Measurements from ENCODE around the gene GLCCI1. TPM values are rescaled to one million over a fixed set of nuclear protein-coding genes. Genes with fewer than 3 reads are reported as not detected.

The GLCCI1 gene
- total RNA-seq, 1 donor from 2014 or later, result 2.1 TPM

DNA sequence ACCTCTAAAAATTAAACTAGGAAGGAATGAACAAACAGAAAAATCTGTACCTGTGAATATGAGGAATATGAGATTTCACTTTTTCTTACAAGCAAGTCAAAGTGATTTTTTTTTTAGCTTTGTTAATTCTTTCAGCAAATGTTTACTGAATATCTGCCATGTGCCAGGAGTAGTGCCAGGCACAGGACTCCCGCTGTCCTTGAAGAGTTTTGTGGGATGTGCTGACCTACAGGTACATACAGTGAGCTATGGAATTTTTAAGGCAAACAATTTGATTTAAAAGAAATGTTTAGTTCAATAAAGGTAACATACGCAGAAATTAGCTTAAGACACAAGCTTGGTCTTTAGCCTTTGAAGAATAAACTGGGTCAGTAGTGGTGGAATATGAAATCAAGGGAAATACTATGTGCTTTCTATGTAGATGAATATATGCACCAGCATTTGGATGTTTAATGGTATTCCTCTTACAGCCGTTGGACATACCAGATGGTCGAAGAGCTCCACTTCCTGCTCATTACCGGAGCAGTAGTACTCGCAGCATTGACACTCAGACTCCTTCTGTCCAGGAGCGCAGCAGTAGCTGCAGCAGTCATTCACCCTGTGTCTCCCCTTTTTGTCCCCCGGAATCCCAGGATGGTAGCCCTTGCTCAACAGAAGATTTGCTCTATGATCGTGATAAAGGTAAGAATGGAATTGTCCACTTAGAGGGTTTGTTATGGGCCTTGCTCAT, 102.0 kb downstream of the GLCCI1 start:
- no peaks in the 10 kb centered on the region for H3K27me3 ChIP-seq (ENCODE audit: control insufficient read depth, insufficient read depth, low read length)
- no peak for FAIRE-seq
- TF ChIP-seq, protein P1, sequence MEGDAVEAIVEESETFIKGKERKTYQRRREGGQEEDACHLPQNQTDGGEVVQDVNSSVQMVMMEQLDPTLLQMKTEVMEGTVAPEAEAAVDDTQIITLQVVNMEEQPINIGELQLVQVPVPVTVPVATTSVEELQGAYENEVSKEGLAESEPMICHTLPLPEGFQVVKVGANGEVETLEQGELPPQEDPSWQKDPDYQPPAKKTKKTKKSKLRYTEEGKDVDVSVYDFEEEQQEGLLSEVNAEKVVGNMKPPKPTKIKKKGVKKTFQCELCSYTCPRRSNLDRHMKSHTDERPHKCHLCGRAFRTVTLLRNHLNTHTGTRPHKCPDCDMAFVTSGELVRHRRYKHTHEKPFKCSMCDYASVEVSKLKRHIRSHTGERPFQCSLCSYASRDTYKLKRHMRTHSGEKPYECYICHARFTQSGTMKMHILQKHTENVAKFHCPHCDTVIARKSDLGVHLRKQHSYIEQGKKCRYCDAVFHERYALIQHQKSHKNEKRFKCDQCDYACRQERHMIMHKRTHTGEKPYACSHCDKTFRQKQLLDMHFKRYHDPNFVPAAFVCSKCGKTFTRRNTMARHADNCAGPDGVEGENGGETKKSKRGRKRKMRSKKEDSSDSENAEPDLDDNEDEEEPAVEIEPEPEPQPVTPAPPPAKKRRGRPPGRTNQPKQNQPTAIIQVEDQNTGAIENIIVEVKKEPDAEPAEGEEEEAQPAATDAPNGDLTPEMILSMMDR (IDR thresholded peaks at IDR 0.05; ENCODE audit: insufficient read depth, low read length, severe bottlenecking), result no peak
- no peaks in the 10 kb centered on the region for H3K36me3 ChIP-seq (ENCODE audit: control insufficient read depth, insufficient read depth, low read length)
- H3K4me3 ChIP-seq (ENCODE audit: low read depth, low read length), result no peak overlapping the region
- DNase-seq (ENCODE audit: low read depth), result no peak

DNA sequence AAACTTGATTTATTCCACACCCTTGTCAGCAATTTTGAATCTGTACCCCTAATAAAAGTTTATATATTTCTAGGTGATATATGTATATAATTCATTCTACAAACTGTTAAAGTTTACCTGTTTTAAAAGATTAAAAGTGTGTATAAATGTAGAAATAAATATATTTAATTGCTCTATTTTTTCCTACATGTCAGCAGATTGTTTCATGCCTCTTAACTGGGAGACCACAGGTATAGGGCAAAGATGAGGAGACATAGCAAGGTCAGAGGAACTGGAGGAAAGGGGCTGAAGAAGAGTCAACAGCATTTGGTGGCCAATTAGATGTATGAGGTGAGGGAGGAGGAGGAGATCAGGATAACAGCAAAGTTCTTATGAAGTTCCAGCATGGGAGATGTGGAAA, 109.8 kb downstream of the GLCCI1 start:
- Histone ChIP-seq H3K36me3 (ENCODE audit: control insufficient read depth, insufficient read depth, low read length) (no peaks in the 10 kb centered on the region), H3K4me3 (ENCODE audit: low read depth, low read length) (no peak overlapping the region), H3K27me3 (ENCODE audit: control insufficient read depth, insufficient read depth, low read length) (no peaks in the 10 kb centered on the region)
- DNase-seq (ENCODE audit: low read depth), result no peak
- no peak for FAIRE-seq
- TF ChIP-seq, protein P1 (IDR thresholded peaks at IDR 0.05; ENCODE audit: insufficient read depth, low read length, severe bottlenecking), result no peak

DNA sequence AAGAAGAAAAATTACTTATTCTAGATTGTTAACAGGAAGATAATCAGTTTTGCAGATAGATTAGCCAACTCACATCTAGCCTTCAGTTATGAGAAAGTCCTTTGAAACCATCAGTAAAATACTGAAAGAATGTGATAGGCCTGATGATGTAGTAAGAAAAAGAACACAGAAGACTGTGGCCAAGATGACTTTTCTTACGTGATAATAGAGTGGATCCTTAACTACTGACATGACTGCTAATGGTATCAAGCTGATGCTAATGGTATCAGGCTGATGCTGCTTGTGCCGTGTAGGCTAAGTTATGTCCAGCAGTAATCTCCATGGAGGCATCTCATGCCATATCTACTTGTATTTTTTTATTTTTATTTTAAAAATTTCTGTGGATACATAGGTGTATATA, 114.2 kb downstream of the GLCCI1 start:
- Histone ChIP-seq H3K36me3 (ENCODE audit: control insufficient read depth, insufficient read depth, low read length) (no peaks in the 10 kb centered on the region), H3K4me3 (ENCODE audit: low read depth, low read length) (no peak overlapping the region), H3K27me3 (ENCODE audit: control insufficient read depth, insufficient read depth, low read length) (no peaks in the 10 kb centered on the region)
- TF ChIP-seq, protein P1 (IDR thresholded peaks at IDR 0.05; ENCODE audit: insufficient read depth, low read length, severe bottlenecking), result no peak
- no peak for DNase-seq (ENCODE audit: low read depth)
- no peak for FAIRE-seq

DNA sequence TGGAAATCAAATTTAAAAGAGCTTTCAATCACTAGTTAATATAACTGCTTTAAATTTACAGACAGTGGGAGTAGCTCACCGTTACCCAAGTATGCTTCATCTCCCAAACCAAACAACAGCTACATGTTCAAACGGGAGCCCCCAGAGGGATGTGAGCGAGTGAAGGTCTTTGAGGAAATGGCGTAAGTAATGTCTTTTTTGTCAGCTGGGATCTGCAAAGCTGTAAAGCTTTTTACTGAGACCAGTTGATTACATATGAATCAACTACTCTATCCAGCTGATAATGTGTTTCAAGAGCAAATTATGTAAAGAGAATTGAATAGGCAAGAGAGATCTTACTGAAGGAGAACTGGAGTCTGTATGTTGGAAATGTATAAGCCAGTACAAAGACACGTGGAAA, 116.2 kb downstream of the GLCCI1 start:
- FAIRE-seq (no peak), DNase-seq (ENCODE audit: low read depth) (no peak)
- H3K4me3 ChIP-seq (ENCODE audit: low read depth, low read length), result no peak overlapping the region
- no peaks in the 10 kb centered on the region for H3K36me3 ChIP-seq (ENCODE audit: control insufficient read depth, insufficient read depth, low read length)
- TF ChIP-seq, protein P1 (IDR thresholded peaks at IDR 0.05; ENCODE audit: insufficient read depth, low read length, severe bottlenecking), result no peak
- no peaks in the 10 kb centered on the region for H3K27me3 ChIP-seq (ENCODE audit: control insufficient read depth, insufficient read depth, low read length)

DNA sequence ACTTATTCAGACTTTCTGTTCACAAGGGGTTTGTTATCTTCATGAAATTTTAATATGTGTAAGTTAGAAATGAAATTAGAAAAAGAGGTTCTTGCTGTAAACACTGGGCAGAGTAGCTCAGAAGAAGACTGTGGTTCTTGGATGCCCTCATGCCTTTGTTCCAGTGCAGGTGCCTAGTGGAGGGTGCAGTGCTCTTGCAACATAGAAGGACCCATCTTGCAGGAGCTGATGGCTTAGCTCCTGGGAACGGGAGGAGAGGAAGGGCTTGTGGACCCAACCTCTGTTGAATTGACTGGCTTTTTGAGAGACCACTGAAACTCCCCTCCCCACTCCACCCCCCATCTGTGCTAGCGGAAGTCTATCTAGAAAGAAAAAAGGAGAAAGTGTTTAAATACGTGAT, 116.8 kb downstream of the GLCCI1 start:
- TF ChIP-seq, protein P1 (IDR thresholded peaks at IDR 0.05; ENCODE audit: insufficient read depth, low read length, severe bottlenecking), result no peak
- no peaks in the 10 kb centered on the region for H3K36me3 ChIP-seq (ENCODE audit: control insufficient read depth, insufficient read depth, low read length)
- H3K27me3 ChIP-seq (ENCODE audit: control insufficient read depth, insufficient read depth, low read length), result no peaks in the 10 kb centered on the region
- no peak for DNase-seq (ENCODE audit: low read depth)
- no peak overlapping the region for H3K4me3 ChIP-seq (ENCODE audit: low read depth, low read length)
- no peak for FAIRE-seq

DNA sequence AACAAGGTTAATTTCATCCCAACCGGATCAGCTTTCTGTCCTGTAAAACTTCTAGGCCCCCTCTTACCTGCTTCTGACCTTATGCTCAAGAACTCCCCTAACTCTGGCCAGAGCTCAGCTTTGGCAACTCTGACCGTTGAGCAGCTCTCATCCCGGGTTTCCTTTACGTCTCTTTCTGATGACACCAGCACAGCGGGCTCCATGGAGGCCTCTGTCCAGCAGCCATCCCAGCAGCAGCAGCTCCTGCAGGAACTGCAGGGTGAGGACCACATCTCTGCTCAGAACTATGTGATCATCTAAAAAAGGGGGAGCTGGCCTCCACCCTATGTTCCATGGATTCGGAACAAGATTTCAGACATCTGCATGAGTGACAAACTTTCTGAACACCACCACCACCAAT, 117.6 kb downstream of the GLCCI1 start:
- FAIRE-seq (no peak), DNase-seq (ENCODE audit: low read depth) (no peak)
- TF ChIP-seq, protein P1 (IDR thresholded peaks at IDR 0.05; ENCODE audit: insufficient read depth, low read length, severe bottlenecking), result no peak
- H3K27me3 ChIP-seq (ENCODE audit: control insufficient read depth, insufficient read depth, low read length), result no peaks in the 10 kb centered on the region
- no peak overlapping the region for H3K4me3 ChIP-seq (ENCODE audit: low read depth, low read length)
- H3K36me3 ChIP-seq (ENCODE audit: control insufficient read depth, insufficient read depth, low read length), result no peaks in the 10 kb centered on the region

Measured in bronchial epithelial cell (primary cell).